Neural progenitor cell (in vitro differentiated cells): Measurements from ENCODE around the gene HOXD11. TPM values are rescaled to one million over a fixed set of nuclear protein-coding genes. Genes with fewer than 3 reads are reported as not detected.

Experiments used
- DNase-seq: peaks from one replicate; pipeline ENCODE4 v3.0.0-alpha.2; 2016; ENCODE audit warnings: low spot score
- H2AFZ ChIP-seq: fragments of 200-600 bp; sonication (generic); replicated peaks from 2 replicates; pipeline ENCODE4 v1.6.1; 2016; ENCODE audit warnings: antibody characterized with exemption
- H3F3A ChIP-seq: fragments of 200-600 bp; sonication (generic); 2 replicates; pipeline ENCODE4 v1.6.1; 2016; ENCODE audit warnings: antibody characterized with exemption, low read depth
- H3K27ac ChIP-seq: fragments of 200-600 bp; sonication (generic); 2 replicates; pipeline ENCODE4 v1.5.1; 2016; ENCODE audit warnings: mild to moderate bottlenecking
- H3K27me3 ChIP-seq: fragments of 200-600 bp; sonication (generic); 2 replicates; pipeline ENCODE4 v1.6.1; 2016; ENCODE audit warnings: mild to moderate bottlenecking, moderate library complexity
- H3K36me3 ChIP-seq: fragments of 200-600 bp; sonication (generic); 2 replicates; pipeline ENCODE4 v1.5.1; 2016
- H3K4me1 ChIP-seq: fragments of 200-600 bp; sonication (generic); 2 replicates; pipeline ENCODE4 v1.6.1; 2016; ENCODE audit warnings: mixed run types
- H3K4me2 ChIP-seq: fragments of 200-600 bp; sonication (generic); 2 replicates; pipeline ENCODE4 v1.6.1; 2016
- H3K4me3 ChIP-seq: fragments of 200-600 bp; sonication (generic); 2 replicates; pipeline ENCODE4 v1.5.1; 2016
- H3K79me2 ChIP-seq: fragments of 200-600 bp; sonication (generic); 2 replicates; pipeline ENCODE4 v1.6.1; 2016; ENCODE audit warnings: low read depth
- H3K9ac ChIP-seq: fragments of 200-600 bp; sonication (generic); 2 replicates; pipeline ENCODE4 v1.6.1; 2016
- H3K9me3 ChIP-seq: fragments of 200-600 bp; sonication (generic); 2 replicates; pipeline ENCODE4 v1.5.1; 2016; ENCODE audit warnings: low read depth
- H4K20me1 ChIP-seq: fragments of 200-600 bp; sonication (generic); 2 replicates; pipeline ENCODE4 v1.6.1; 2016; ENCODE audit warnings: low read depth
- H3K27ac Mint-ChIP-seq: 3 replicates; pipeline ENCODE4 v1.8.0; 2021; ENCODE audit warnings: mixed read lengths
- H3K27me3 Mint-ChIP-seq: 2 replicates; pipeline ENCODE4 v1.8.0; 2022; ENCODE audit warnings: low read depth, mild to moderate bottlenecking, inconsistent platforms, moderate library complexity, mixed read lengths; ENCODE audit not compliant: insufficient read depth
- H3K36me3 Mint-ChIP-seq: 3 replicates; pipeline ENCODE4 v1.8.0; 2021; ENCODE audit warnings: mixed read lengths
- H3K4me1 Mint-ChIP-seq: 3 replicates; pipeline ENCODE4 v1.8.0; 2021; ENCODE audit warnings: mixed read lengths
- H3K4me3 Mint-ChIP-seq: 3 replicates; pipeline ENCODE4 v1.8.0; 2021; ENCODE audit warnings: mild to moderate bottlenecking, moderate library complexity, mixed read lengths
- H3K9me3 Mint-ChIP-seq: 3 replicates; pipeline ENCODE4 v1.8.0; 2020; ENCODE audit warnings: mixed read lengths
- CTCF ChIP-seq: fragments of 200-600 bp; sonication (generic); IDR thresholded peaks from 2 replicates; pipeline ENCODE4 v1.5.1; 2017; ENCODE audit warnings: antibody characterized with exemption, mild to moderate bottlenecking
- EZH2 ChIP-seq: fragments of 200-600 bp; sonication (generic); IDR thresholded peaks from 2 replicates; pipeline ENCODE4 v1.6.1; 2017; ENCODE audit warnings: antibody characterized with exemption, mild to moderate bottlenecking, moderate library complexity
- EZH2phosphoT487 ChIP-seq: fragments of 200-600 bp; sonication (generic); IDR thresholded peaks from 2 replicates; pipeline ENCODE4 v1.6.1; 2017; ENCODE audit warnings: antibody characterized with exemption
- total RNA-seq: library from RNA; depleted of rRNA; stranded (reverse); fragments of >200 nt; gene quantifications from 2 replicates; pipeline ENCODE4 v1.2.3, GENCODE V29; 2015; ENCODE audit warnings: low replicate concordance

Gene HOXD11
- total RNA-seq, 1 donor from 2014 or later, result not detected

- Mint-ChIP-seq H3K4me1 (peaks cover 5% of the 10 kb centered on the region), H3K9me3 (peaks cover 9% of the 10 kb centered on the region), H3K27ac (no peak within 1 kb of the TSS), H3K27me3 (peaks cover 86% of the 10 kb centered on the region), H3K4me3 (peak within 1 kb of the TSS; percentile 81), H3K36me3 (peaks cover 3% of the 10 kb centered on the region)
- Histone ChIP-seq H2AFZ (peak within 1 kb of the TSS; percentile 68), H3K9ac (no peak within 1 kb of the TSS), H3K27ac (no peak within 1 kb of the TSS), H3K4me3 (peak within 1 kb of the TSS; percentile 42), H3K4me2 (peak within 1 kb of the TSS; percentile 79), H3F3A (peaks cover 2% of the 10 kb centered on the region), H3K9me3 (no peaks in the 10 kb centered on the region), H3K4me1 (no peaks in the 10 kb centered on the region), H4K20me1 (peaks cover 86% of the 10 kb centered on the region), H3K79me2 (no peaks in the 10 kb centered on the region), H3K36me3 (no peaks in the 10 kb centered on the region), H3K27me3 (peaks cover 100% of the 10 kb centered on the region)
- peak; percentile 67 for DNase-seq
- TF ChIP-seq EZH2phosphoT487, result peak; percentile 79
- peak; percentile 73 for TF ChIP-seq EZH2
- no peak for TF ChIP-seq CTCF
Measured at GRCh38 chr2:176122683-176123410, 15.8 kb downstream of the HOXD11 start, which contains the start of gene HOXD9. Gene HOXD9, plus strand, starts transcription at chr2:176122719. Its CDS starts 50 bp downstream, at chr2:176122769.

- Histone ChIP-seq H3K79me2 (no peaks in the 10 kb centered on the region), H3K9ac (no peak overlapping the region), H4K20me1 (peaks cover 88% of the 10 kb centered on the region), H3K27ac (no peak overlapping the region), H3K27me3 (peaks cover 100% of the 10 kb centered on the region), H3K9me3 (no peaks in the 10 kb centered on the region), H2AFZ (peak overlapping the region; percentile 68), H3K4me1 (no peaks in the 10 kb centered on the region), H3F3A (peaks cover 3% of the 10 kb centered on the region), H3K4me2 (peak overlapping the region; percentile 79), H3K4me3 (peak overlapping the region; percentile 42), H3K36me3 (no peaks in the 10 kb centered on the region)
- no peak for DNase-seq
- Mint-ChIP-seq H3K27me3 (peaks cover 85% of the 10 kb centered on the region), H3K4me1 (peaks cover 11% of the 10 kb centered on the region), H3K4me3 (peak overlapping the region; percentile 38), H3K36me3 (peaks cover 3% of the 10 kb centered on the region), H3K9me3 (peaks cover 7% of the 10 kb centered on the region), H3K27ac (no peak overlapping the region)
- TF ChIP-seq EZH2phosphoT487, result peak; percentile 87
- no peak for TF ChIP-seq EZH2
- no peak for TF ChIP-seq CTCF
Measured at GRCh38 chr2:176123411-176124109, 16.5 kb downstream of the HOXD11 start.

GRCh38 chr2:176124110-176124946, 17.2 kb downstream of the HOXD11 start:
- Mint-ChIP-seq H3K36me3 (no peaks in the 10 kb centered on the region), H3K27me3 (peaks cover 85% of the 10 kb centered on the region)

More at GRCh38 chr2:176124110-176124946, 17.2 kb downstream of the HOXD11 start:
- no peak overlapping the region for H3K4me3 ChIP-seq
- no peak for DNase-seq
- TF ChIP-seq EZH2phosphoT487 (peak; percentile 45), EZH2 (peak; percentile 87), CTCF (no peak)
- H3K79me2 ChIP-seq, result no peaks in the 10 kb centered on the region
- no peaks in the 10 kb centered on the region for H3K4me1 ChIP-seq
- peaks cover 100% of the 10 kb centered on the region for H3K27me3 ChIP-seq
- no peaks in the 10 kb centered on the region for H3K36me3 ChIP-seq
- H4K20me1 ChIP-seq, result peaks cover 92% of the 10 kb centered on the region
- H3K4me2 ChIP-seq, result no peak overlapping the region
- H3K4me3 Mint-ChIP-seq, result peak overlapping the region; percentile 38
- peaks cover 17% of the 10 kb centered on the region for H3K4me1 Mint-ChIP-seq
- no peaks in the 10 kb centered on the region for H3K9me3 ChIP-seq
- no peak overlapping the region for H2AFZ ChIP-seq
- H3K27ac Mint-ChIP-seq, result no peak overlapping the region
- H3F3A ChIP-seq, result peaks cover 3% of the 10 kb centered on the region
- no peak overlapping the region for H3K27ac ChIP-seq
- H3K9ac ChIP-seq, result no peak overlapping the region
- H3K9me3 Mint-ChIP-seq, result peaks cover 5% of the 10 kb centered on the region
